Endothelial cell (in vitro differentiated cells): ENCODE measurements around the gene SLC25A45. TPM values are rescaled to one million over a fixed set of nuclear protein-coding genes. Genes with fewer than 3 reads are reported as not detected.

Experiments used
- DNase-seq: peaks from one replicate; pipeline ENCODE4 v3.0.0; 2021; ENCODE audit warnings: low spot score
- H3K27ac Mint-ChIP-seq: one replicate; pipeline ENCODE4 v1.8.0; 2021; ENCODE audit warnings: mixed read lengths, inconsistent platforms; ENCODE audit not compliant: unreplicated experiment
- H3K27me3 Mint-ChIP-seq: one replicate; pipeline ENCODE4 v1.8.0; 2021; ENCODE audit warnings: mild to moderate bottlenecking, moderate library complexity, mixed read lengths, inconsistent platforms; ENCODE audit not compliant: unreplicated experiment
- H3K36me3 Mint-ChIP-seq: one replicate; pipeline ENCODE4 v1.8.0; 2021; ENCODE audit warnings: mild to moderate bottlenecking, low read depth, mixed read lengths, inconsistent platforms; ENCODE audit not compliant: unreplicated experiment
- H3K4me1 Mint-ChIP-seq: one replicate; pipeline ENCODE4 v1.8.0; 2021; ENCODE audit warnings: mild to moderate bottlenecking, mixed read lengths, inconsistent platforms; ENCODE audit not compliant: unreplicated experiment
- H3K4me3 Mint-ChIP-seq: one replicate; pipeline ENCODE4 v1.8.0; 2021; ENCODE audit warnings: mild to moderate bottlenecking, mixed read lengths, inconsistent platforms; ENCODE audit not compliant: unreplicated experiment
- H3K9me3 Mint-ChIP-seq: one replicate; pipeline ENCODE4 v1.8.0; 2021; ENCODE audit warnings: mixed read lengths, inconsistent platforms; ENCODE audit not compliant: unreplicated experiment
- total RNA-seq: library from RNA; stranded (reverse); fragmentation: NEBNext Ultra II Directional; extraction: Animal tissue kit (Norgen Biotek cat#: 25700); gene quantifications from one replicate; pipeline ENCODE4 v1.2.1, GENCODE V29; 2021; ENCODE audit not compliant: unreplicated experiment
- TF ChIP-seq, protein P1 (sequence below): fragments of 200-600 bp; sonication (generic); IDR thresholded peaks from one replicate; pipeline ENCODE4 v1.5.0; 2021; ENCODE audit warnings: antibody characterized with exemption; ENCODE audit not compliant: unreplicated experiment

SLC25A45 gene
- total RNA-seq, 1 donor from 2014 or later, result 3.3 TPM

GRCh38 chr11:65355776-65356393 is 26.6 kb downstream of the SLC25A45 start:
- peak; percentile 33 for DNase-seq
- Mint-ChIP-seq H3K9me3 (no peaks in the 10 kb centered on the region), H3K36me3 (peaks cover 20% of the 10 kb centered on the region), H3K27ac (no peak overlapping the region), H3K4me1 (peaks cover 20% of the 10 kb centered on the region), H3K27me3 (peaks cover 8% of the 10 kb centered on the region), H3K4me3 (peak overlapping the region; percentile 85)
- TF ChIP-seq, protein P1, sequence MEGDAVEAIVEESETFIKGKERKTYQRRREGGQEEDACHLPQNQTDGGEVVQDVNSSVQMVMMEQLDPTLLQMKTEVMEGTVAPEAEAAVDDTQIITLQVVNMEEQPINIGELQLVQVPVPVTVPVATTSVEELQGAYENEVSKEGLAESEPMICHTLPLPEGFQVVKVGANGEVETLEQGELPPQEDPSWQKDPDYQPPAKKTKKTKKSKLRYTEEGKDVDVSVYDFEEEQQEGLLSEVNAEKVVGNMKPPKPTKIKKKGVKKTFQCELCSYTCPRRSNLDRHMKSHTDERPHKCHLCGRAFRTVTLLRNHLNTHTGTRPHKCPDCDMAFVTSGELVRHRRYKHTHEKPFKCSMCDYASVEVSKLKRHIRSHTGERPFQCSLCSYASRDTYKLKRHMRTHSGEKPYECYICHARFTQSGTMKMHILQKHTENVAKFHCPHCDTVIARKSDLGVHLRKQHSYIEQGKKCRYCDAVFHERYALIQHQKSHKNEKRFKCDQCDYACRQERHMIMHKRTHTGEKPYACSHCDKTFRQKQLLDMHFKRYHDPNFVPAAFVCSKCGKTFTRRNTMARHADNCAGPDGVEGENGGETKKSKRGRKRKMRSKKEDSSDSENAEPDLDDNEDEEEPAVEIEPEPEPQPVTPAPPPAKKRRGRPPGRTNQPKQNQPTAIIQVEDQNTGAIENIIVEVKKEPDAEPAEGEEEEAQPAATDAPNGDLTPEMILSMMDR, result no peak

DNA sequence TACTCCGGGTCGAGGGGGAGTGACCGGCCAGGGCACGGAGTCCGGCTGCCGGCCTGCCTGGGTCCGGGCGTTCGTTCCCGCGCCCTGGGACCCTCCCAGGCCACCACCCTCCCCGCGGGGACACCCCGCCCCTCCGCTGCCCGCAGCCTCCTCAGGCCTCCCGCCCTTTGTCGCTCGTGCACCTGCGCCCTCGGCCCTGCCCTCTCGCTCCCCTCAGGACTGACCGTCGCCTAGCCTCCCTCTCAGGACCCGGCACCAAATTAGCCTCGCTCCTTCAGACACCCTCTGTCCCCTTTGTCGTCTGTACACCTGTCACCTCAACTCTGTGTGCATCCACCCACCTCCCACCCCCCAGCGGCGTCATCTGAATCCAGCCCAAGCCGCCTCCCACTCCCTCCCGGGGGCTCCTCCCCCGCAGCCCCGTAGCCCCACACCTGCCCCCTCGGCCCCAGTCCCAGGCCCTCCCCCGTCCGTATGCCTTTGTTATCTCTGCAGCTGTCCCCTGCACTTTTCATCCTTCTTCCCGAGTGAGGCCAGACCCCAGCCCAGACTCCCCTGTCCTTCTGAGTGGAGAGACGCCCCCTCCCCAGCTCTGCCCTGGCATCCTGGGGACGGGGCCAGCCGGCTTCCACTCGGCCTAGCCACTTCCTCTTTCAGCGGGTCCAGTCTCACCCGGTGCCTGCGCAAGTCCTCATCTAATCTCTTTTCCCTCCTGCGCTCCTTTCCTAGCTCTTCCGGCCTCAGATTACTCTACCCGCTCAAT is 27.3 kb downstream of the SLC25A45 start:
- Mint-ChIP-seq H3K27ac (no peak overlapping the region), H3K27me3 (peaks cover 8% of the 10 kb centered on the region), H3K9me3 (no peaks in the 10 kb centered on the region), H3K4me1 (peaks cover 20% of the 10 kb centered on the region), H3K36me3 (peaks cover 20% of the 10 kb centered on the region), H3K4me3 (peak overlapping the region; percentile 85)
- TF ChIP-seq, protein P1, result no peak
- DNase-seq, result no peak

DNA sequence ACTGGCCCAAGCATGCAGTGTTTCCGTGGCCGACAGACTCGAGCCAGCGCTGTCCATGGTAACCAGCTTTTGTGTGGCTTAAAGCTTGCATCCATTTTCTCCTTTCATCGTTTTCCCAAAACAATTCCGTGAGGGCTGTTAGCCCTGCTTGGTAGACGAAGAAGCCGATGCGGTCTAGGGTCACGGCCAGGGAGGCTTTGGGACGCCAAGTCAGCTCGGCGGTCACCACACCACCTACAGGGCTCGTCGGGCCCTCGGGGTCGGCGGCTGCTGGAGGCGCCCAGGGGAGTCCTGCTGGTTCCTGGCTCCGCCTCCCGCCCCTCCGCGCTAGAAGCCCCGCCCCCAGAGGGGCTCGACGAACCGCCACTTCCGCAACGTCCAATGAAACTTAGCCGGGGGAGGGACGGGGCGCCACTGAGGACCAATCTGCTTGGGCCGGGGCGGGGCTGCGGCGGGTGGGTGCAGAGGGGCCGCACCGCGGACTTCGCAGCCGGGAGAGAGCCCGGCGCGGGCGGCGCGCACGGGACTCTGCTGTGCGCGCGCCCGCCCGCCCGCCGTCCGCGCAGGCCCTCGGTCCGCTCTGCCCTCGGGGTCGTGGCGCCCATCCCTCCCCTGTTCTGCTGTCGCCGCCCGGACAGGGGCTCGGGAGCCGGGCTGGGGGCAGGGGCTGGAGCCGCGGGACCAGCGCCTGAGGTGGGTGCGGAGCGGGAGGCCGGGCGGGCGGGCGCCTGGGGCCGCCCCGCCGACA is 28.0 kb downstream of the SLC25A45 start, which contains the start of gene TIGD3:
TSS of gene TIGD3 (plus strand) at position 487 of the 748 bp plus-strand sequence. CDS start 1,058 bp downstream, outside the sequence.
- TF ChIP-seq, protein P1, result no peak
- Mint-ChIP-seq H3K4me3 (peak within 1 kb of the TSS; percentile 87), H3K27ac (peak within 1 kb of the TSS; percentile 55), H3K4me1 (peaks cover 20% of the 10 kb centered on the region), H3K36me3 (peaks cover 20% of the 10 kb centered on the region), H3K9me3 (no peaks in the 10 kb centered on the region), H3K27me3 (peaks cover 8% of the 10 kb centered on the region)
- DNase-seq, result peak; percentile 98

DNA sequence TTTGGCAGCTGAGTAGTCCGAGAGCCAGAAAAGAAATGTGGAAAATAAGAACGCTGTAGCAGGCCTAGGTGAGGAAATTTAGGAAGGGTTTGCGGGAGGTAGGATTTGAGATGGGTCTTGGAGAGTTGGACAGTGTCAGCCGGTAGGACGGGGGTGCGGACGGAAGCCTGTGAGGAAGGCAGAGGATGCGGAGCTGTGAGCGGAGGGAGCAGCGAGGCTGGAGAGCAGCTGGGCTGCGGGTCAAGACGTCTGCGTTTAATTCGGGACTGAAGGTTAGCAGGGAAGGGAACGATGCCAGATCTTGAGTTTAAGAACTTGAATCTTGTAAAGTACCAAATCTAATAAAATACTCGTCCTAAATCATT is 28.6 kb downstream of the SLC25A45 start:
- DNase-seq, result no peak
- no peaks in the 10 kb centered on the region for H3K9me3 Mint-ChIP-seq
- peaks cover 20% of the 10 kb centered on the region for H3K4me1 Mint-ChIP-seq
- TF ChIP-seq, protein P1, result no peak
- peak overlapping the region; percentile 55 for H3K27ac Mint-ChIP-seq
- H3K27me3 Mint-ChIP-seq, result peaks cover 8% of the 10 kb centered on the region
- peak overlapping the region; percentile 87 for H3K4me3 Mint-ChIP-seq
- H3K36me3 Mint-ChIP-seq, result peaks cover 24% of the 10 kb centered on the region
